Mesenchymal stem cell (in vitro differentiated cells and primary cell): ENCODE results near the gene USP9X.

ENCODE experiments used
- DNase-seq: peaks from one replicate; pipeline ENCODE4 v3.0.0-alpha.2; 2013
- H2AFZ ChIP-seq: one replicate; pipeline ENCODE4 v1.6.1; 2013; ENCODE audit warnings: low read depth, mild to moderate bottlenecking, control low read depth, inconsistent platforms, low read length, moderate library complexity
- H2AK5ac ChIP-seq: 2 replicates; pipeline ENCODE4 v1.6.1; 2013; ENCODE audit warnings: low read length, moderate library complexity, mild to moderate bottlenecking, inconsistent platforms; ENCODE audit not compliant: severe bottlenecking
- H2BK120ac ChIP-seq: one replicate; pipeline ENCODE4 v1.6.1; 2013; ENCODE audit warnings: low read depth, mild to moderate bottlenecking, inconsistent platforms, low read length, moderate library complexity
- H2BK12ac ChIP-seq, 2 experiments: one replicate each; pipeline ENCODE4 v1.6.1; 2013; ENCODE audit warnings: inconsistent platforms in 2 of 2, low read length in 2 of 2, mild to moderate bottlenecking in 2 of 2, moderate library complexity in 2 of 2, control low read depth in 1 of 2
- H2BK15ac ChIP-seq: one replicate; pipeline ENCODE4 v1.6.1; 2013; ENCODE audit warnings: mild to moderate bottlenecking, low read depth, inconsistent platforms; ENCODE audit not compliant: poor library complexity, severe bottlenecking
- H2BK5ac ChIP-seq: 2 replicates; pipeline ENCODE4 v1.6.1; 2013; ENCODE audit warnings: low read depth, mild to moderate bottlenecking, low read length, control low read depth, inconsistent platforms; ENCODE audit not compliant: poor library complexity, severe bottlenecking
- H3K14ac ChIP-seq, 2 experiments: one replicate each; pipeline ENCODE4 v1.6.1; 2013; ENCODE audit warnings: inconsistent platforms in 2 of 2, low read length in 2 of 2, control low read depth in 1 of 2, mild to moderate bottlenecking in 1 of 2, moderate library complexity in 1 of 2
- H3K18ac ChIP-seq, 2 experiments: one replicate each; pipeline ENCODE4 v1.6.1; 2013; ENCODE audit warnings: inconsistent platforms in 2 of 2, low read length in 2 of 2, control low read depth in 1 of 2, low read depth in 1 of 2, mild to moderate bottlenecking in 1 of 2
- H3K23ac ChIP-seq, 2 experiments: one replicate each; pipeline ENCODE4 v1.6.1; 2013; ENCODE audit warnings: inconsistent platforms in 2 of 2, low read length in 2 of 2, mild to moderate bottlenecking in 2 of 2, moderate library complexity in 2 of 2, control low read depth in 1 of 2
- H3K27ac ChIP-seq: 2 replicates; pipeline ENCODE4 v1.5.1; 2013; ENCODE audit warnings: mild to moderate bottlenecking, moderate library complexity, low read length, control low read depth, inconsistent platforms; ENCODE audit not compliant: poor library complexity, severe bottlenecking
- H3K27me3 ChIP-seq, 2 experiments: 2 replicates each; pipeline versions ENCODE4 v1.6.1 to v1.7.0; 2013; ENCODE audit warnings: low read length in 2 of 2, mild to moderate bottlenecking in 2 of 2, moderate library complexity in 2 of 2, control low read depth in 1 of 2, inconsistent platforms in 1 of 2; ENCODE audit not compliant: control insufficient read depth in 1 of 2, insufficient read depth in 1 of 2
- H3K36me3 ChIP-seq, 2 experiments: 2 replicates each; pipeline versions ENCODE4 v1.6.1 to v1.7.0; 2013; ENCODE audit warnings: low read length in 2 of 2, control low read depth in 1 of 2, inconsistent platforms in 1 of 2, low read depth in 1 of 2, mild to moderate bottlenecking in 1 of 2; ENCODE audit not compliant: insufficient read depth in 2 of 2, control insufficient read depth in 1 of 2
- H3K4ac ChIP-seq, 2 experiments: one replicate each; pipeline ENCODE4 v1.6.1; 2013; ENCODE audit warnings: inconsistent platforms in 2 of 2, low read length in 2 of 2, mild to moderate bottlenecking in 2 of 2, moderate library complexity in 2 of 2, control low read depth in 1 of 2, low read depth in 1 of 2
- H3K4me1 ChIP-seq: 2 replicates; pipeline ENCODE4 v1.6.1; 2013; ENCODE audit warnings: low read depth, low read length, control low read depth; ENCODE audit not compliant: control insufficient read depth, insufficient read depth
- H3K4me2 ChIP-seq: 2 replicates; pipeline ENCODE4 v1.6.1; 2013; ENCODE audit warnings: low read length, mild to moderate bottlenecking, inconsistent platforms; ENCODE audit not compliant: poor library complexity, severe bottlenecking
- H3K4me3 ChIP-seq, 2 experiments: 2 replicates each; pipeline versions ENCODE4 v1.5.1 to v1.7.0; 2013; ENCODE audit warnings: low read length in 2 of 2, mild to moderate bottlenecking in 2 of 2, control low read depth in 1 of 2, low read depth in 1 of 2; ENCODE audit not compliant: insufficient read depth in 1 of 2
- H3K79me1 ChIP-seq: replicated peaks from 2 replicates; pipeline ENCODE4 v1.6.1; 2013; ENCODE audit warnings: mild to moderate bottlenecking, control low read depth, low read length, inconsistent platforms; ENCODE audit not compliant: poor library complexity, severe bottlenecking
- H3K9ac ChIP-seq: 2 replicates; pipeline ENCODE4 v1.7.0; 2013; ENCODE audit warnings: mild to moderate bottlenecking, low read length, moderate library complexity
- H3K9me3 ChIP-seq: 2 replicates; pipeline ENCODE4 v1.7.0; 2013; ENCODE audit warnings: mild to moderate bottlenecking, low read length; ENCODE audit not compliant: control insufficient read depth
- H4K8ac ChIP-seq: one replicate; pipeline ENCODE4 v1.6.1; 2013; ENCODE audit warnings: inconsistent platforms, mild to moderate bottlenecking, low read length, moderate library complexity
- H4K91ac ChIP-seq: one replicate; pipeline ENCODE4 v1.6.1; 2013; ENCODE audit warnings: mild to moderate bottlenecking, low read length, inconsistent platforms
- WGBS: methylation state at CpG from one replicate; pipeline ENCODE4 v1.1.7; 2013; ENCODE audit warnings: mixed read lengths; 5-methylcytosine and 5-hydroxymethylcytosine counted together

USP9X gene

DNA sequence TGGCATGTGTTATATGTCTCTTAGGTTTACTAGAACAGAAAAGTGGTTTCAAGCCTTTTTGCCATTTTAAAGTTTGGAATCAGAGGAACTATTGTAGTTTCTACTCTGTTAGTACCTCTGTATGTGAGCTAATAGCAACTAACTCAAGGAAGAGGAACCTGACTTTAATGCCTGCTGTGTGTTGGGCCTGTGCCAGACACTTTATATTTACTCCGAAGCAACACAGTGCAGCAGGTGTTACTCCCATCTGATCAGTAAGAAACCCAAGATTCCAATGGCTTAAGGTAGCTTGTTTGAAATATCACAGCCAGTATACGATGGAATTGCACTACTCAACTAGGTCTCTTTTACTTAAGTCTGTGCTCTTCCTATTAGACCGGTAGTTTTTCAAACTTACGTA, 79.2 kb downstream of the USP9X start:
- Histone ChIP-seq H3K36me3 (peaks cover 4 to 73% of the 10 kb centered on the region in 2 experiments), H3K79me1 (no peaks in the 10 kb centered on the region), H3K4me2 (no peak overlapping the region), H2BK15ac (no peak overlapping the region), H4K91ac (no peak overlapping the region), H3K14ac (no peak overlapping the region), H3K9me3 (no peaks in the 10 kb centered on the region), H3K18ac (no peak overlapping the region), H4K8ac (no peak overlapping the region), H2BK5ac (no peak overlapping the region), H3K27ac (no peak overlapping the region), H2AFZ (no peak overlapping the region), H3K23ac (no peak overlapping the region), H2AK5ac (no peak overlapping the region), H3K4me3 (no peak overlapping the region), H2BK120ac (no peak overlapping the region), H3K4me1 (no peaks in the 10 kb centered on the region), H3K27me3 (no peaks in the 10 kb centered on the region), H3K9ac (no peak overlapping the region), H3K4ac (no peak overlapping the region), H2BK12ac (no peak overlapping the region)
- no peak for DNase-seq
- WGBS, result 100% methylated on average over 1 of the region's 4 CpGs

DNA sequence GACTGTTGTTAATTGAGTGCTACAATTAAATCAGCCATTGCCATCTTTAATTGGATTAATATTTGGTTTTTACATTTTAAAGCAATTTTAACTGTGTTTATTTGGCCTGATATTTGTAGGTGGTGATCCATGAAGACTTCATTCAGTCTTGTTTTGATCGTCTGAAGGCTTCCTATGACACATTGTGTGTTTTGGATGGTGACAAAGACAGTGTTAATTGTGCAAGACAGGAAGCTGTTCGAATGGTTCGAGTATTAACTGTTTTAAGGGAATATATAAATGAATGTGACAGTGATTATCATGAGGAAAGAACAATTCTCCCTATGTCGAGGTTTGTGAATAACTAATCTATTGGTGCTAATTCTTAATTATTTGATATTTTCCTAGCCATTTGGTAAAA, 82.6 kb downstream of the USP9X start:
- Histone ChIP-seq H3K4ac (no peak overlapping the region), H3K9me3 (no peaks in the 10 kb centered on the region), H3K9ac (no peak overlapping the region)

DNA sequence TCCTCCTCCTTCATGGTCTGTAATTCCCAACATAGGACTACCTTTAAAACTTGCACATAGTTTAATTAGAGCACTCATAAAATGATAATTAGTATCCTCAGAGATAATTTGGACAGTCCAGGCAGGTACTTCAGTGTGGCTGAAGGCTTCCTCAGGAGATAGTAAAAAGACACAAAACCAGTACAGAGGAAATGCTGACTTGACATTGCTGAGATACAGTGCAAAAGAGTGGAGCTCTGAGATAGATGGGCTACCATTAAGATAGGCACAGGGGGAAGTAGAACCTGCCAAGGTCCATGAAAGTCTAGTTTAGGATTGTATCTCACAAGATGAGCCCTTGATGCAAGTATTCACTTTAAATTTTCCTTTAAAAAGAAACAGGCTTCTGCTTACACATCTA, 91.0 kb downstream of the USP9X start:
- no peak overlapping the region for H2BK5ac ChIP-seq
- no peaks in the 10 kb centered on the region for H3K27me3 ChIP-seq
- H3K36me3 ChIP-seq, result peaks cover 0 to 52% of the 10 kb centered on the region in 2 experiments
- H3K14ac ChIP-seq, result no peak overlapping the region
- H2AFZ ChIP-seq, result no peak overlapping the region
- H3K18ac ChIP-seq, result no peak overlapping the region
- H2BK12ac ChIP-seq, result no peak overlapping the region
- no peak overlapping the region for H3K4me3 ChIP-seq
- no peak for DNase-seq
- no peaks in the 10 kb centered on the region for H3K79me1 ChIP-seq
- no peak overlapping the region for H2AK5ac ChIP-seq
- H3K27ac ChIP-seq, result no peak overlapping the region
- H2BK120ac ChIP-seq, result no peak overlapping the region
- H3K4me2 ChIP-seq, result no peak overlapping the region
- no peak overlapping the region for H4K91ac ChIP-seq
- no peak overlapping the region for H4K8ac ChIP-seq
- no peak overlapping the region for H2BK15ac ChIP-seq
- H3K9ac ChIP-seq, result no peak overlapping the region
- no peaks in the 10 kb centered on the region for H3K9me3 ChIP-seq
- no peak overlapping the region for H3K4ac ChIP-seq
- no peaks in the 10 kb centered on the region for H3K4me1 ChIP-seq
- H3K23ac ChIP-seq, result no peak overlapping the region

More for the DNA sequence above, 82.6 kb downstream of the USP9X start:
- Histone ChIP-seq H3K36me3 (peaks cover 6 to 84% of the 10 kb centered on the region in 2 experiments), H2AFZ (no peak overlapping the region), H2BK15ac (no peak overlapping the region), H3K27me3 (no peaks in the 10 kb centered on the region), H2BK12ac (no peak overlapping the region), H3K4me2 (no peak overlapping the region), H4K8ac (no peak overlapping the region), H3K14ac (no peak overlapping the region), H3K27ac (no peak overlapping the region), H3K23ac (no peak overlapping the region), H2BK120ac (no peak overlapping the region), H2BK5ac (no peak overlapping the region), H3K4me1 (no peaks in the 10 kb centered on the region), H3K79me1 (no peaks in the 10 kb centered on the region), H3K4me3 (no peak overlapping the region), H4K91ac (no peak overlapping the region), H2AK5ac (no peak overlapping the region), H3K18ac (no peak overlapping the region)
- WGBS, result 74% methylated on average over 3 of the region's 4 CpGs
- DNase-seq, result no peak

DNA sequence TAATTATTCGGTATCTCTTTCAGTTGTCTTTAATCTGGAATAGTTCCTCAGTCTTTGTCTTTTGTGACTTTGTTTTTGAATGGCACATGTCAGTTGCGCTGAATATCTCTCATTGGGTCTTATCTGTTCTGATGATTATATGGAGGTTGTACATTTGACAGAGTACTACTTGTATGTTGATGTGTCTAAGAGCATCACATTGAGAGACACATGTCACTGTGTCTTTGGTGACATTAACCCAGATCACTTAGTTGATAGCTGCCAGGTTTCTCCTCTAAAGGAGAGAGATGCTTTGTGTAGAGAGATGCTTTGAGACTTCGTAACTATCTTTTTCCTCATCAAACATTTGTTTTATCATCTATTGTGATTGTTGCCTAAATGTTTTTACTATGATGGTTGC, 92.1 kb downstream of the USP9X start:
- Histone ChIP-seq H3K4me1 (peaks cover 2% of the 10 kb centered on the region), H3K9me3 (no peaks in the 10 kb centered on the region), H4K91ac (no peak overlapping the region), H3K9ac (no peak overlapping the region), H4K8ac (no peak overlapping the region), H2AK5ac (no peak overlapping the region), H2BK5ac (no peak overlapping the region), H3K4me2 (no peak overlapping the region), H3K4me3 (no peak overlapping the region), H2BK15ac (no peak overlapping the region), H3K79me1 (no peaks in the 10 kb centered on the region), H3K4ac (no peak overlapping the region), H3K23ac (no peak overlapping the region), H3K18ac (no peak overlapping the region), H3K36me3 (peaks cover 0 to 47% of the 10 kb centered on the region in 2 experiments), H3K27me3 (no peaks in the 10 kb centered on the region), H3K27ac (no peak overlapping the region), H3K14ac (no peak overlapping the region), H2AFZ (no peak overlapping the region), H2BK120ac (no peak overlapping the region), H2BK12ac (no peak overlapping the region)
- DNase-seq, result no peak
- WGBS, result 100% methylated on average over 2 of the region's 3 CpGs
